Neural progenitor cell (in vitro differentiated cells): ENCODE results near the gene RNF150. TPM values are rescaled to one million over a fixed set of nuclear protein-coding genes. Genes with fewer than 3 reads are reported as not detected.

Experiments
- DNase-seq: peaks from one replicate; pipeline ENCODE4 v3.0.0-alpha.2; 2016; ENCODE audit warnings: low spot score
- H2AFZ ChIP-seq: fragments of 200-600 bp; sonication (generic); replicated peaks from 2 replicates; pipeline ENCODE4 v1.6.1; 2016; ENCODE audit warnings: antibody characterized with exemption
- H3F3A ChIP-seq: fragments of 200-600 bp; sonication (generic); 2 replicates; pipeline ENCODE4 v1.6.1; 2016; ENCODE audit warnings: antibody characterized with exemption, low read depth
- H3K27ac ChIP-seq: fragments of 200-600 bp; sonication (generic); 2 replicates; pipeline ENCODE4 v1.5.1; 2016; ENCODE audit warnings: mild to moderate bottlenecking
- H3K27me3 ChIP-seq: fragments of 200-600 bp; sonication (generic); 2 replicates; pipeline ENCODE4 v1.6.1; 2016; ENCODE audit warnings: mild to moderate bottlenecking, moderate library complexity
- H3K36me3 ChIP-seq: fragments of 200-600 bp; sonication (generic); 2 replicates; pipeline ENCODE4 v1.5.1; 2016
- H3K4me1 ChIP-seq: fragments of 200-600 bp; sonication (generic); 2 replicates; pipeline ENCODE4 v1.6.1; 2016; ENCODE audit warnings: mixed run types
- H3K4me2 ChIP-seq: fragments of 200-600 bp; sonication (generic); 2 replicates; pipeline ENCODE4 v1.6.1; 2016
- H3K4me3 ChIP-seq: fragments of 200-600 bp; sonication (generic); 2 replicates; pipeline ENCODE4 v1.5.1; 2016
- H3K79me2 ChIP-seq: fragments of 200-600 bp; sonication (generic); 2 replicates; pipeline ENCODE4 v1.6.1; 2016; ENCODE audit warnings: low read depth
- H3K9ac ChIP-seq: fragments of 200-600 bp; sonication (generic); 2 replicates; pipeline ENCODE4 v1.6.1; 2016
- H3K9me3 ChIP-seq: fragments of 200-600 bp; sonication (generic); 2 replicates; pipeline ENCODE4 v1.5.1; 2016; ENCODE audit warnings: low read depth
- H4K20me1 ChIP-seq: fragments of 200-600 bp; sonication (generic); 2 replicates; pipeline ENCODE4 v1.6.1; 2016; ENCODE audit warnings: low read depth
- H3K27ac Mint-ChIP-seq: 3 replicates; pipeline ENCODE4 v1.8.0; 2021; ENCODE audit warnings: mixed read lengths
- H3K27me3 Mint-ChIP-seq: 2 replicates; pipeline ENCODE4 v1.8.0; 2022; ENCODE audit warnings: low read depth, mild to moderate bottlenecking, inconsistent platforms, moderate library complexity, mixed read lengths; ENCODE audit not compliant: insufficient read depth
- H3K36me3 Mint-ChIP-seq: 3 replicates; pipeline ENCODE4 v1.8.0; 2021; ENCODE audit warnings: mixed read lengths
- H3K4me1 Mint-ChIP-seq: 3 replicates; pipeline ENCODE4 v1.8.0; 2021; ENCODE audit warnings: mixed read lengths
- H3K4me3 Mint-ChIP-seq: 3 replicates; pipeline ENCODE4 v1.8.0; 2021; ENCODE audit warnings: mild to moderate bottlenecking, moderate library complexity, mixed read lengths
- H3K9me3 Mint-ChIP-seq: 3 replicates; pipeline ENCODE4 v1.8.0; 2020; ENCODE audit warnings: mixed read lengths
- EZH2 ChIP-seq: fragments of 200-600 bp; sonication (generic); IDR thresholded peaks from 2 replicates; pipeline ENCODE4 v1.6.1; 2017; ENCODE audit warnings: antibody characterized with exemption, mild to moderate bottlenecking, moderate library complexity
- EZH2phosphoT487 ChIP-seq: fragments of 200-600 bp; sonication (generic); IDR thresholded peaks from 2 replicates; pipeline ENCODE4 v1.6.1; 2017; ENCODE audit warnings: antibody characterized with exemption
- total RNA-seq: library from RNA; depleted of rRNA; stranded (reverse); fragments of >200 nt; gene quantifications from 2 replicates; pipeline ENCODE4 v1.2.3, GENCODE V29; 2015; ENCODE audit warnings: low replicate concordance
- TF ChIP-seq, protein P1 (sequence below): fragments of 200-600 bp; sonication (generic); IDR thresholded peaks from 2 replicates; pipeline ENCODE4 v1.5.1; 2017; ENCODE audit warnings: antibody characterized with exemption, mild to moderate bottlenecking

RNF150 gene
- total RNA-seq, 1 donor from 2014 or later, result 1.4 TPM

GRCh38 chr4:141066690-141067089, 66.6 kb downstream of the RNF150 start:
- Histone ChIP-seq H3K27me3 (no peaks in the 10 kb centered on the region), H3K9me3 (no peaks in the 10 kb centered on the region), H3K79me2 (no peaks in the 10 kb centered on the region), H3K4me1 (no peaks in the 10 kb centered on the region), H2AFZ (no peak overlapping the region), H3K36me3 (no peaks in the 10 kb centered on the region), H3K4me3 (no peak overlapping the region), H3K27ac (no peak overlapping the region), H3K9ac (no peak overlapping the region), H3F3A (no peaks in the 10 kb centered on the region), H4K20me1 (no peaks in the 10 kb centered on the region), H3K4me2 (no peak overlapping the region)
- no peaks in the 10 kb centered on the region for H3K36me3 Mint-ChIP-seq
- peaks cover 2% of the 10 kb centered on the region for H3K27me3 Mint-ChIP-seq
- TF ChIP-seq, protein P1, sequence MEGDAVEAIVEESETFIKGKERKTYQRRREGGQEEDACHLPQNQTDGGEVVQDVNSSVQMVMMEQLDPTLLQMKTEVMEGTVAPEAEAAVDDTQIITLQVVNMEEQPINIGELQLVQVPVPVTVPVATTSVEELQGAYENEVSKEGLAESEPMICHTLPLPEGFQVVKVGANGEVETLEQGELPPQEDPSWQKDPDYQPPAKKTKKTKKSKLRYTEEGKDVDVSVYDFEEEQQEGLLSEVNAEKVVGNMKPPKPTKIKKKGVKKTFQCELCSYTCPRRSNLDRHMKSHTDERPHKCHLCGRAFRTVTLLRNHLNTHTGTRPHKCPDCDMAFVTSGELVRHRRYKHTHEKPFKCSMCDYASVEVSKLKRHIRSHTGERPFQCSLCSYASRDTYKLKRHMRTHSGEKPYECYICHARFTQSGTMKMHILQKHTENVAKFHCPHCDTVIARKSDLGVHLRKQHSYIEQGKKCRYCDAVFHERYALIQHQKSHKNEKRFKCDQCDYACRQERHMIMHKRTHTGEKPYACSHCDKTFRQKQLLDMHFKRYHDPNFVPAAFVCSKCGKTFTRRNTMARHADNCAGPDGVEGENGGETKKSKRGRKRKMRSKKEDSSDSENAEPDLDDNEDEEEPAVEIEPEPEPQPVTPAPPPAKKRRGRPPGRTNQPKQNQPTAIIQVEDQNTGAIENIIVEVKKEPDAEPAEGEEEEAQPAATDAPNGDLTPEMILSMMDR, result no peak
- TF ChIP-seq EZH2 (no peak), EZH2phosphoT487 (no peak)
- peaks cover 4% of the 10 kb centered on the region for H3K4me1 Mint-ChIP-seq
- DNase-seq, result no peak
- no peaks in the 10 kb centered on the region for H3K9me3 Mint-ChIP-seq
- no peak overlapping the region for H3K27ac Mint-ChIP-seq
- H3K4me3 Mint-ChIP-seq, result no peak overlapping the region

- no peak overlapping the region for H3K4me3 Mint-ChIP-seq
- H3K79me2 ChIP-seq, result no peaks in the 10 kb centered on the region
These were observed 67.4 kb downstream of the RNF150 start for GRCh38 chr4:141065872-141066271.

DNA sequence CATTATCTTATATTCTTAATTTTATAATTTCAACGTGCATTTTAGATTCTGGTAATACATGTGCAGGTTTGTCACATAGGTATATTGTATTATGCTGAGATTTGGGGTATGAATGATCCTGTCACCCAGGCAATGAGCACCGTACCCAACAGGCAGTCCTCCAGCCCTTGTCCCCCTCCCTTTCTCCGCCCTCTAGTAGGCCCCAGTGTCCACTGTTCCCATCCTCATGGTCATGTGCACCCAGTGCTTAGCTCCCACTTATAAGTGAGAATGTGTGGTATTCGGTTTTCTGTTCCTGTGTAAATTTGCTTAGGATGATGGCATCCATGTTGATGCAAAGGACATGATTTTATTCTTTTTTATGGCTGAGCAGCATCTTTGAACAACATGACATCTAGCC, 70.6 kb downstream of the RNF150 start:
- H4K20me1 ChIP-seq, result no peaks in the 10 kb centered on the region
- H2AFZ ChIP-seq, result no peak overlapping the region
- Mint-ChIP-seq H3K4me1 (peaks cover 4% of the 10 kb centered on the region), H3K4me3 (no peak overlapping the region), H3K27ac (no peak overlapping the region), H3K36me3 (no peaks in the 10 kb centered on the region), H3K9me3 (no peaks in the 10 kb centered on the region), H3K27me3 (no peaks in the 10 kb centered on the region)
- H3K27me3 ChIP-seq, result no peaks in the 10 kb centered on the region
- H3K36me3 ChIP-seq, result no peaks in the 10 kb centered on the region
- H3K4me3 ChIP-seq, result no peak overlapping the region
- no peak for DNase-seq
- H3F3A ChIP-seq, result no peaks in the 10 kb centered on the region
- H3K9me3 ChIP-seq, result no peaks in the 10 kb centered on the region
- H3K4me2 ChIP-seq, result no peak overlapping the region
- no peaks in the 10 kb centered on the region for H3K4me1 ChIP-seq
- no peak overlapping the region for H3K9ac ChIP-seq
- no peaks in the 10 kb centered on the region for H3K79me2 ChIP-seq
- TF ChIP-seq EZH2phosphoT487 (no peak), EZH2 (no peak)
- TF ChIP-seq, protein P1, result no peak
- H3K27ac ChIP-seq, result no peak overlapping the region

More at GRCh38 chr4:141065872-141066271, 67.4 kb downstream of the RNF150 start:
- H3K4me1 Mint-ChIP-seq, result peaks cover 4% of the 10 kb centered on the region
- TF ChIP-seq, protein P1, result no peak
- no peak for TF ChIP-seq EZH2
- no peak for TF ChIP-seq EZH2phosphoT487
- Histone ChIP-seq H3K4me1 (no peaks in the 10 kb centered on the region), H3K36me3 (no peaks in the 10 kb centered on the region), H4K20me1 (no peaks in the 10 kb centered on the region), H3K27me3 (no peaks in the 10 kb centered on the region), H3F3A (no peaks in the 10 kb centered on the region), H3K4me2 (no peak overlapping the region), H2AFZ (no peak overlapping the region), H3K9me3 (no peaks in the 10 kb centered on the region), H3K9ac (no peak overlapping the region), H3K27ac (no peak overlapping the region), H3K4me3 (no peak overlapping the region)
- H3K36me3 Mint-ChIP-seq, result no peaks in the 10 kb centered on the region
- no peaks in the 10 kb centered on the region for H3K9me3 Mint-ChIP-seq
- no peak overlapping the region for H3K27ac Mint-ChIP-seq
- peaks cover 2% of the 10 kb centered on the region for H3K27me3 Mint-ChIP-seq
- no peak for DNase-seq
